CD14-positive monocyte (primary cell): Measurements from ENCODE around the gene CSNK1G1. TPM values are rescaled to one million over a fixed set of nuclear protein-coding genes. Genes with fewer than 3 reads are reported as not detected.

Experiments
- DNase-seq, 3 donors: peaks; one replicate each; pipeline ENCODE4 v3.0.0-alpha.2; 2011 to 2022
- H2AFZ ChIP-seq: 2 replicates; pipeline ENCODE4 v1.6.0; 2012; ENCODE audit warnings: mild to moderate bottlenecking, low read depth, low read length, inconsistent platforms; ENCODE audit not compliant: insufficient read depth, poor library complexity, severe bottlenecking
- H3K27ac ChIP-seq, 2 donors: 1 replicate in 1 of 2; 2 replicates in 1 of 2; pipeline ENCODE4 v1.5.1; 2012 to 2013; ENCODE audit warnings: low read length in 2 of 2, control low read depth in 1 of 2, inconsistent platforms in 1 of 2, low read depth in 1 of 2, mild to moderate bottlenecking in 1 of 2
- H3K27me3 ChIP-seq, 2 donors: one replicate each; pipeline versions ENCODE4 v1.6.0 to v1.6.1; 2011 to 2013; ENCODE audit warnings: low read length in 2 of 2; ENCODE audit not compliant: control insufficient read depth in 2 of 2, insufficient read depth in 2 of 2
- H3K36me3 ChIP-seq, 2 donors: replicated peaks in 1 of 2; 1 replicate in 1 of 2; 2 replicates in 1 of 2; pipeline versions ENCODE4 v1.5.1 to v1.6.1; 2012 to 2013; ENCODE audit warnings: low read length in 2 of 2, control low read depth in 1 of 2, inconsistent platforms in 1 of 2, mild to moderate bottlenecking in 1 of 2; ENCODE audit not compliant: insufficient read depth in 2 of 2, control insufficient read depth in 1 of 2
- H3K4me1 ChIP-seq, 2 donors: 1 replicate in 1 of 2; 2 replicates in 1 of 2; pipeline versions ENCODE4 v1.5.1 to v1.6.1; 2012 to 2013; ENCODE audit warnings: low read length in 2 of 2, control low read depth in 1 of 2, inconsistent platforms in 1 of 2, mild to moderate bottlenecking in 1 of 2, moderate library complexity in 1 of 2; ENCODE audit not compliant: insufficient read depth in 2 of 2, control insufficient read depth in 1 of 2
- H3K4me2 ChIP-seq: replicated peaks from 2 replicates; pipeline ENCODE3; 2012; ENCODE audit warnings: low read length, moderate library complexity, mild to moderate bottlenecking; ENCODE audit not compliant: poor library complexity, severe bottlenecking; ENCODE audit errors: extremely low read depth
- H3K4me3 ChIP-seq, 3 experiments: fragments of 200-600 bp in 1 of 3; sonication (generic) in 1 of 3; replicated peaks in 1 of 3; 1 replicate in 2 of 3; 2 replicates in 1 of 3; pipeline ENCODE4 v1.5.1; 2011 to 2013; ENCODE audit warnings: low read length in 3 of 3, mild to moderate bottlenecking in 3 of 3, control low read depth in 2 of 3, low read depth in 2 of 3, inconsistent platforms in 1 of 3, moderate library complexity in 1 of 3
- H3K79me2 ChIP-seq: 2 replicates; pipeline ENCODE4 v1.6.0; 2012; ENCODE audit warnings: mild to moderate bottlenecking, control low read depth, inconsistent platforms, low read length, moderate library complexity; ENCODE audit not compliant: insufficient read depth
- H3K9ac ChIP-seq: 2 replicates; pipeline ENCODE4 v1.6.0; 2017; ENCODE audit warnings: low read length, mild to moderate bottlenecking; ENCODE audit not compliant: insufficient read depth, poor library complexity, severe bottlenecking
- H3K9me3 ChIP-seq, 2 donors: replicated peaks in 1 of 2; 1 replicate in 1 of 2; 2 replicates in 1 of 2; pipeline versions ENCODE4 v1.5.1 to v1.6.1; 2012 to 2013; ENCODE audit warnings: low read length in 2 of 2, control low read depth in 1 of 2; ENCODE audit not compliant: control insufficient read depth in 1 of 2, insufficient read depth in 1 of 2
- H4K20me1 ChIP-seq: 2 replicates; pipeline ENCODE4 v1.6.0; 2012; ENCODE audit warnings: mild to moderate bottlenecking, low read length, control low read depth, moderate library complexity; ENCODE audit not compliant: insufficient read depth
- H3K27ac Mint-ChIP-seq, 7 donors: one replicate each; pipeline ENCODE4 v1.8.0; 2020; ENCODE audit warnings: mild to moderate bottlenecking in 7 of 7, mixed read lengths in 7 of 7, moderate library complexity in 6 of 7, inconsistent platforms in 2 of 7
- H3K27me3 Mint-ChIP-seq, 3 donors: one replicate each; pipeline ENCODE4 v1.8.0; 2021 to 2022; ENCODE audit warnings: low read depth in 3 of 3, mild to moderate bottlenecking in 3 of 3, mixed read lengths in 3 of 3, moderate library complexity in 3 of 3, inconsistent platforms in 1 of 3
- H3K36me3 Mint-ChIP-seq, 2 donors: one replicate each; pipeline ENCODE4 v1.8.0; 2020; ENCODE audit warnings: mixed read lengths in 2 of 2, inconsistent platforms in 1 of 2, mild to moderate bottlenecking in 1 of 2
- H3K4me1 Mint-ChIP-seq: one replicate; pipeline ENCODE4 v1.8.0; 2020; ENCODE audit warnings: mild to moderate bottlenecking, mixed read lengths
- H3K4me3 Mint-ChIP-seq, 2 donors: one replicate each; pipeline ENCODE4 v1.8.0; 2020; ENCODE audit warnings: mild to moderate bottlenecking in 2 of 2, mixed read lengths in 2 of 2, moderate library complexity in 1 of 2
- H3K9me3 Mint-ChIP-seq, 7 donors: one replicate each; pipeline ENCODE4 v1.8.0; 2020 to 2022; ENCODE audit warnings: mixed read lengths in 7 of 7, mild to moderate bottlenecking in 6 of 7, moderate library complexity in 6 of 7, inconsistent platforms in 2 of 7
- CTCF ChIP-seq: fragments of 200-600 bp; IDR thresholded peaks from one replicate; pipeline ENCODE4 v1.8.0; 2022; ENCODE audit warnings: antibody characterized with exemption, mild to moderate bottlenecking
- whole genome bisulfite sequencing: methylation state at CpG from one replicate; pipeline ENCODE4 v1.1.5; 2013; ENCODE audit warnings: missing lambda C conversion rate; ENCODE audit not compliant: insufficient coverage; 5-methylcytosine and 5-hydroxymethylcytosine counted together
- intact Hi-C, 2 donors: fragments of 100-400 bp; cut with micrococcal nuclease; formaldehyde crosslinking; loops; one replicate each; pipeline versions ENCODE4 v1.15.0 to v1.15.1; 2023
- polyA plus RNA-seq, 3 donors: library from polyadenylated mRNA; depleted of rRNA in 1 of 3; unstranded in 2 of 3; stranded (reverse) in 1 of 3; fragments of 300-500 nt in 2 of 3; fragments of >200 nt in 1 of 3; fragmentation: Illumina TruSeq in 2 of 3; gene quantifications; 1 replicate in 2 of 3; 2 replicates in 1 of 3; pipeline ENCODE4 v1.2.3, GENCODE V29; 2012 to 2021
- small RNA-seq: library from RNA; depleted of rRNA; stranded (forward); fragments of <200 nt; gene quantifications from one replicate; pipeline ENCODE3, GENCODE V24; 2012; ENCODE audit warnings: low read depth; ENCODE audit not compliant: insufficient read length

The CSNK1G1 gene
- polyA plus RNA-seq, 3 donors = 4.3 to 8.6 (median 7.7) TPM

GRCh38 chr15:64117759-64118487 is 238.1 kb downstream of the CSNK1G1 start:
- no peak overlapping the region for H3K27ac ChIP-seq
- no peaks in the 10 kb centered on the region for H3K27me3 ChIP-seq
- H2AFZ ChIP-seq = no peak overlapping the region
- H3K9me3 Mint-ChIP-seq = no peaks in the 10 kb centered on the region
- peaks cover 77 to 88% of the 10 kb centered on the region in 2 donors for H3K36me3 Mint-ChIP-seq
- intact Hi-C loops = no loop called here
- peaks cover 15% of the 10 kb centered on the region for H3K4me1 Mint-ChIP-seq
- H3K27ac Mint-ChIP-seq = no peak overlapping the region
- no peak overlapping the region for H3K4me2 ChIP-seq
- peaks cover 89 to 99% of the 10 kb centered on the region in 2 donors for H3K36me3 ChIP-seq
- H3K9me3 ChIP-seq = no peaks in the 10 kb centered on the region
- H3K4me1 ChIP-seq = peaks cover 10 to 11% of the 10 kb centered on the region in 2 donors
- TF ChIP-seq CTCF = no peak
- H3K27me3 Mint-ChIP-seq = no peaks in the 10 kb centered on the region
- DNase-seq = no peak
- no peak overlapping the region for H3K4me3 Mint-ChIP-seq
- H3K9ac ChIP-seq = no peak overlapping the region
- peaks cover 78% of the 10 kb centered on the region for H4K20me1 ChIP-seq
- peaks cover 49% of the 10 kb centered on the region for H3K79me2 ChIP-seq
- WGBS = 100% methylated on average over 2 of the region's 5 CpGs
- no peak overlapping the region for H3K4me3 ChIP-seq

Small RNAs within 50 kb of the gene (small RNA-seq; reads per million reads assigned to genes)
- not detected for gene RF00554

Other genes starting within 250 kb of the CSNK1G1 start
- gene SNX22, start 204.4 kb downstream of the CSNK1G1 start, polyA plus RNA-seq = 1 to 10 TPM in 1 of 3 donors, under 1 TPM in 2; 0.19 to 1.2 (median 0.80) TPM
- 100 to 1,000 TPM; 224 to 532 (median 520) TPM for gene PPIB, start 193.2 kb downstream of the CSNK1G1 start, polyA plus RNA-seq
- not detected for gene PCLAF, start 25.3 kb upstream of the CSNK1G1 start, polyA plus RNA-seq
- gene TRIP4, start 31.7 kb upstream of the CSNK1G1 start, polyA plus RNA-seq = 10 to 100 TPM; 23.0 to 40.1 (median 35.6) TPM
- gene ZNF609, start 104.4 kb upstream of the CSNK1G1 start, polyA plus RNA-seq = 10 to 100 TPM in 1 of 3 donors, 1 to 10 TPM in 2; 1.3 to 13.2 (median 1.7) TPM